ENCODE measurements around the gene ACAD10. TPM values are rescaled to one million over a fixed set of nuclear protein-coding genes. Genes with fewer than 3 reads are reported as not detected.
A peak's percentile ranks its signal among the peaks of the same experiment; 100 is the strongest.

Gene ACAD10
- total RNA-seq (2021) (29.1 to 37.5 TPM (median 37.1 TPM) in 3 replicates), Bru-seq, nascent RNA (percentile 60 among the genes with signal in this experiment)
- long read RNA-seq, experiment 1, full-length matches to known transcripts = 34 of 92 reads
- long read RNA-seq, experiment 1, partial matches to known transcripts = 12 of 92 reads
- long read RNA-seq, experiment 1, other reads (novel, unspliced or antisense) = 46 of 92 reads
- long read RNA-seq, experiment 2, partial matches to known transcripts = 6 of 13 reads
- long read RNA-seq, experiment 2, other reads (novel, unspliced or antisense) = 5 of 13 reads
- long read RNA-seq, experiment 3, partial matches to known transcripts = 3 of 5 reads
- long read RNA-seq, experiment 3, other reads (novel, unspliced or antisense) = 2 of 5 reads

GRCh38 chr12:111685811-111686573 lies at the start of gene ACAD10, which contains the start of gene BRAP:
Gene ACAD10 (plus strand): TSS chr12:111686053. CDS start chr12:111692710, 6,657 bp downstream.
Gene BRAP (minus strand): TSS chr12:111685956. CDS start chr12:111685792, 164 bp downstream.
- CTCF ChIA-PET = interaction anchor here (0.6 to 3.0 kb wide), 9 partner anchors 11 to 295 kb away, joined by 3 to 13 read pairs (median 3); no protein-coding TSS in a partner anchor
- Mint-ChIP-seq H3K27me3 (ENCODE audit: low read depth) (no peaks in the 10 kb centered on the region; the same call in 1 of the 2 replicates), H3K9me3 (no peaks in the 10 kb centered on the region), H3K36me3 (peaks cover 23% of the 10 kb centered on the region), H3K4me3 (peak within 1 kb of the TSS; percentile 99), H3K4me1 (peaks cover 26% of the 10 kb centered on the region), H3K27ac (peak within 1 kb of the TSS; percentile 95)
- POLR2A ChIA-PET = interaction anchor here (0.6 to 1.5 kb wide), 5 partner anchors 24 to 127 kb away, joined by 3 to 6 read pairs (median 4); partner anchors contain the start of gene ALDH2
- peak; percentile 94 for ATAC-seq
- DNase-seq (ENCODE audit: low spot score) = peak; percentile 93
- TF ChIP-seq GTF2I (CRISPR knock-in tag; conservative IDR thresholded peaks at IDR 0.05) (peak; percentile 95), CREM (CRISPR knock-in tag; IDR thresholded peaks at IDR 0.05) (peak; percentile 62; the same call in 1 of the 2 replicates), ZNF512 (CRISPR knock-in tag; IDR thresholded peaks at IDR 0.05; ENCODE audit: borderline replicate concordance) (no peak), MLX (CRISPR knock-in tag; IDR thresholded peaks at IDR 0.05) (no peak), ARID4B (CRISPR knock-in tag; IDR thresholded peaks at IDR 0.05; ENCODE audit: borderline replicate concordance) (peak; percentile 69), MYBL2 (CRISPR knock-in tag; IDR thresholded peaks at IDR 0.05) (peak; percentile 45; the same call in 1 of the 2 replicates), PRRX2 (CRISPR knock-in tag; IDR thresholded peaks at IDR 0.05) (no peak), ZBTB43 (CRISPR knock-in tag; IDR thresholded peaks at IDR 0.05) (no peak), E2F4 (CRISPR knock-in tag; IDR thresholded peaks at IDR 0.05; ENCODE audit: borderline replicate concordance, low read depth) (0 out of 2 replicates have a peak, but pooled peaks have one; percentile 21), ZNF317 (CRISPR knock-in tag; IDR thresholded peaks at IDR 0.05; ENCODE audit: borderline replicate concordance, low read depth) (0 out of 2 replicates have a peak, but pooled peaks have one; percentile 20), ZNF671 (CRISPR knock-in tag; IDR thresholded peaks at IDR 0.05) (no peak), FOXK1 (CRISPR knock-in tag; IDR thresholded peaks at IDR 0.05) (peak; percentile 99), TEAD1 (CRISPR knock-in tag; IDR thresholded peaks at IDR 0.05) (peak; percentile 86), NR3C1 (CRISPR knock-in tag; conservative IDR thresholded peaks at IDR 0.05; ENCODE audit: low read depth) (no peak), NFE2L1 (CRISPR knock-in tag; IDR thresholded peaks at IDR 0.05) (0 out of 2 replicates have a peak, but pooled peaks have one; percentile 23), E2F5 (CRISPR knock-in tag; IDR thresholded peaks at IDR 0.05) (peak; percentile 46; the same call in 1 of the 2 replicates), NR2C2 (CRISPR knock-in tag; IDR thresholded peaks at IDR 0.05) (peak; percentile 69), FOXP1 (CRISPR knock-in tag; IDR thresholded peaks at IDR 0.05; ENCODE audit: borderline replicate concordance) (peak; percentile 21; the same call in 1 of the 2 replicates), ZNF232 (CRISPR knock-in tag; IDR thresholded peaks at IDR 0.05) (peak; percentile 53; the same call in 1 of the 2 replicates), USF1 (CRISPR knock-in tag; IDR thresholded peaks at IDR 0.05) (0 out of 2 replicates have a peak, but pooled peaks have one; percentile 33), HMGA2 (CRISPR knock-in tag; IDR thresholded peaks at IDR 0.05) (no peak), NFYB (CRISPR knock-in tag; conservative IDR thresholded peaks at IDR 0.05; ENCODE audit: low read depth) (peak; percentile 81)
